Calu3 (cell line): ENCODE results near the gene GAS7. TPM values are rescaled to one million over a fixed set of nuclear protein-coding genes. Genes with fewer than 3 reads are reported as not detected.

ENCODE experiments used
- BruUV-seq: library from RNA; stranded (reverse); fragments of 400-500 nt; replicated peaks from 2 replicates; lab custom pipeline; 2021; lab: Mats Ljungman, UMichigan
- CTCF ChIA-PET: fragments of 300-600 bp; sonication (Branson Sonifier 250); formaldehyde crosslinking; loops from one replicate; lab custom pipeline; 2022; ENCODE audit warnings: antibody characterized with exemption; lab: Charles Lee
- DNase-seq: peaks from one replicate; pipeline ENCODE4 v3.0.0; 2022
- H3K27ac Mint-ChIP-seq: one replicate; pipeline ENCODE4 v1.8.0; 2022; ENCODE audit warnings: mixed read lengths; ENCODE audit not compliant: unreplicated experiment
- H3K27me3 Mint-ChIP-seq: one replicate; pipeline ENCODE4 v1.8.0; 2022; ENCODE audit warnings: mixed read lengths; ENCODE audit not compliant: unreplicated experiment
- H3K36me3 Mint-ChIP-seq: one replicate; pipeline ENCODE4 v1.8.0; 2022; ENCODE audit warnings: mild to moderate bottlenecking, moderate library complexity, mixed read lengths; ENCODE audit not compliant: insufficient read depth, unreplicated experiment
- H3K4me1 Mint-ChIP-seq: one replicate; pipeline ENCODE4 v1.8.0; 2022; ENCODE audit warnings: mild to moderate bottlenecking, low read depth, mixed read lengths; ENCODE audit not compliant: unreplicated experiment
- H3K4me3 Mint-ChIP-seq: one replicate; pipeline ENCODE4 v1.8.0; 2022; ENCODE audit warnings: mild to moderate bottlenecking, low read depth, moderate library complexity, mixed read lengths; ENCODE audit not compliant: unreplicated experiment
- H3K9me3 Mint-ChIP-seq: one replicate; pipeline ENCODE4 v1.8.0; 2022; ENCODE audit warnings: low read depth, mixed read lengths; ENCODE audit not compliant: unreplicated experiment
- intact Hi-C: fragments of 100-400 bp; cut with micrococcal nuclease; formaldehyde crosslinking; loops from one replicate; pipeline ENCODE4 v1.10.0; 2022; ENCODE audit not compliant: unreplicated experiment
- total RNA-seq: library from RNA; stranded (reverse); gene quantifications from 2 replicates; pipeline ENCODE4 v1.2.3, GENCODE V29; 2022
- TF ChIP-seq, protein P1 (sequence below): fragments of 200-600 bp; IDR thresholded peaks from one replicate; pipeline ENCODE4 v1.8.0; 2022; ENCODE audit warnings: antibody characterized with exemption; ENCODE audit not compliant: unreplicated experiment

The GAS7 gene
- total RNA-seq, 1 experiment from 2014 or later, result 0.42 TPM

DNA sequence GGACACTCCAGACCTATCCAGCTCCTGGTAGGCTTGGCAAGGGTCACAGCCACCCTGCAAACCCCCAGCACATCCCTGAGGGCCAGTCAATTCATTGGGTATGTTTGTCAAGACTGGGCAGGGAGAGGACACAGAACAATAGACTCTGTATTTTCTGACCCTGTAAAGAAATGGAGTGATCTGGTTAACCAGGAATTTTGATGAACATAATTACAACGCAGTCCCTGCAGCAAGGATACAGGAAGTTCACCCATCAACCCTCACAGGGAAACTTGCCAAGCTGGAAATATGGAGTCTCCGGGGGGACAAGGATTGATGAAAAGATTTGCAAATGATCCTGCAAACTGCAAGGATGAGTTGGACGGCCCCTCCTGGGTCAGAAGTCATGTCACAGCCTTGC lies 167.3 kb downstream of the GAS7 start:
- Mint-ChIP-seq H3K9me3 (peaks cover 2% of the 10 kb centered on the region), H3K36me3 (no peaks in the 10 kb centered on the region), H3K27me3 (no peaks in the 10 kb centered on the region), H3K4me1 (no peaks in the 10 kb centered on the region), H3K27ac (no peak overlapping the region), H3K4me3 (no peak overlapping the region)
- CTCF ChIA-PET, result no interaction called here
- BruUV-seq, result no TSS peak
- intact Hi-C loops, result no loop called here
- DNase-seq, result no peak
- TF ChIP-seq, protein P1, sequence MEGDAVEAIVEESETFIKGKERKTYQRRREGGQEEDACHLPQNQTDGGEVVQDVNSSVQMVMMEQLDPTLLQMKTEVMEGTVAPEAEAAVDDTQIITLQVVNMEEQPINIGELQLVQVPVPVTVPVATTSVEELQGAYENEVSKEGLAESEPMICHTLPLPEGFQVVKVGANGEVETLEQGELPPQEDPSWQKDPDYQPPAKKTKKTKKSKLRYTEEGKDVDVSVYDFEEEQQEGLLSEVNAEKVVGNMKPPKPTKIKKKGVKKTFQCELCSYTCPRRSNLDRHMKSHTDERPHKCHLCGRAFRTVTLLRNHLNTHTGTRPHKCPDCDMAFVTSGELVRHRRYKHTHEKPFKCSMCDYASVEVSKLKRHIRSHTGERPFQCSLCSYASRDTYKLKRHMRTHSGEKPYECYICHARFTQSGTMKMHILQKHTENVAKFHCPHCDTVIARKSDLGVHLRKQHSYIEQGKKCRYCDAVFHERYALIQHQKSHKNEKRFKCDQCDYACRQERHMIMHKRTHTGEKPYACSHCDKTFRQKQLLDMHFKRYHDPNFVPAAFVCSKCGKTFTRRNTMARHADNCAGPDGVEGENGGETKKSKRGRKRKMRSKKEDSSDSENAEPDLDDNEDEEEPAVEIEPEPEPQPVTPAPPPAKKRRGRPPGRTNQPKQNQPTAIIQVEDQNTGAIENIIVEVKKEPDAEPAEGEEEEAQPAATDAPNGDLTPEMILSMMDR, result no peak

DNA sequence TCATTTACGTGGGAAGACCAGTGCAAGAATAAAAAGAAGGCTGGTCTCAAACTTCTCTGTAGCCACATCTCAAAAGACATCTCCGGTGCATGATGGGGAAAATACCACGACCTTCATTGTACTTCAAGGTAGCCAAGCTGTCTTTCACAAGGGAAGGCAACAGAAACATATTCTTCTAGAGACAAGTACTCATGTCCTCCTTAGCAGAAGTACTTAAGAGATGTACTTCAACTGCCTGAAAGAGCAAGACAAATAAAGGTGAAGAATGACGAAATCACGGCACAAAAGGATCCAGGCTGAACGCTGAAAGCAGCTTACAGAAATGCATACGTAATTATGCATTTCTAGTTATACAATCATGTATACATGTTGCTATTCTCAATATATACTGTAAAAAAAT lies 169.3 kb downstream of the GAS7 start:
- H3K27me3 Mint-ChIP-seq, result no peaks in the 10 kb centered on the region

DNA sequence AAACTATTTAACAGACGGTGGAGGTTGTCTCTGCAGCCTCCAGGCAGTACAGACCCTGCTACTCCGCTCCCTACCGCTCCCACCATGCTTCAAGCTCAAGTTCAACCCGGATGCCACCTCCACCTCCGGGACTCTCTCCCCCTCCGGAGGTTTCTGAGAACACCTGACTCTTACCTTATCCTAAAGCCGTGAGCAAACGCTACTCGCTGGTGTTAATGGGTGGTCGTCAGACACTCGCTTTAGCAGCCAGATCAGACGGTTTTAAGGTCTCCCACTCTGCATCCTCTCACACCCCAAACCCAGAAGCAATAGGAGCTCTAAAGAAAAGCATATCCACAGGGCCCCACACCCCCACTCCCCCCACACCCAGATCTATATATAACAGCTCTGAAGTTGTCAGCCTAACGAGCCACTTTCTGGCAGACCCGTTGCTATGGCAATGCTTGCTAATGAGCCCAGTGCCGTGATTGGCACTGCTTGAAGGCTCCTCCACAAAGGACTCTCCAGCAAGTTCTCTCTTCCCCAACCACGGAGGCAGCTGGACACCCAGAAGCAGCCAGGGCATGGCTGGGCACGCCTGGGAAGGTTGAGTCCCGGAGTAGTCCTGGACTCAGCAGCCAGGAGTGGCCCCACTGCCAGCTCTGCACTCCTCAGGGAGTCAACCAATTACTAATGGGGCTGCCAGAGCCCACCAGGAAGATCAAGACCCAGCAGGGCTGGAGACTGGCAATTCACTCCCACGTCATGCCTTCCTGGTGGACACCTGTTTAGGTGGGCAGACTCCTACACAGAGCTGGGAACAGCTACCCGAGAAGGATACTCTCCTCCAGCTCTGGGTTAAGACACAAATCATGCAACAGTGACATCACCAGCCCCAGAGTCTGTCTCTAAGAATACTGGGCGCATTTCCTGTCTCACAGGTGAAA lies 172.2 kb downstream of the GAS7 start:
- Mint-ChIP-seq H3K36me3 (no peaks in the 10 kb centered on the region), H3K4me3 (no peak overlapping the region), H3K9me3 (peaks cover 5% of the 10 kb centered on the region), H3K27ac (no peak overlapping the region), H3K4me1 (no peaks in the 10 kb centered on the region), H3K27me3 (no peaks in the 10 kb centered on the region)
- DNase-seq, result no peak
- CTCF ChIA-PET, result no interaction called here
- intact Hi-C loops, result no loop called here
- BruUV-seq, result no TSS peak
- TF ChIP-seq, protein P1, result no peak

More for the DNA sequence above, 169.3 kb downstream of the GAS7 start:
- Mint-ChIP-seq H3K4me3 (no peak overlapping the region), H3K4me1 (no peaks in the 10 kb centered on the region), H3K36me3 (no peaks in the 10 kb centered on the region), H3K9me3 (peaks cover 2% of the 10 kb centered on the region), H3K27ac (no peak overlapping the region)
- DNase-seq, result no peak
- BruUV-seq, result no TSS peak
- intact Hi-C loops, result no loop called here
- CTCF ChIA-PET, result no interaction called here
- TF ChIP-seq, protein P1, result no peak

DNA sequence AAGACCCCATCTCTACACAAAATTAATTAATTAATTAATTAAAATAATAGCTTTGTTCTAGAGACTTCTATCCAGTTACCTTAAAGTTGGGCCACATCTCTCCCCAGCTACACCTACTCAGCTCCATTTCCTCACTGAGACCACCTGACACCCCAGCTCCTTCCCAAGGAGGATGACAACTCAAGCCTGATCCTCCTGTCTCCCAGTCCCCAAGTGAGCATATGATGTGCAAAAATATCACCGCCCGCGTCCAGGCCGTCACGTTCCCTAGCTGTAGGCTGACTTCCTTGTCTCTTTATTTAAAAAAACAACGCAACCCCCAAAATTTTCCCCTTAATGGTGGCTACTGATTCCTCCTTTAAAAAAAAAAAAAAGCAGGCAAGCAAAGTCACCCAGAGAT lies 173.2 kb downstream of the GAS7 start:
- Mint-ChIP-seq H3K9me3 (peaks cover 5% of the 10 kb centered on the region), H3K36me3 (no peaks in the 10 kb centered on the region), H3K4me3 (no peak overlapping the region), H3K4me1 (no peaks in the 10 kb centered on the region), H3K27me3 (no peaks in the 10 kb centered on the region), H3K27ac (no peak overlapping the region)
- DNase-seq, result no peak
- CTCF ChIA-PET, result no interaction called here
- intact Hi-C loops, result no loop called here
- TF ChIP-seq, protein P1, result no peak
- BruUV-seq, result no TSS peak
